GDM1 (cell line): ENCODE data around the gene DICER1.
"Not testable (repeated sequence)": the region's sequence is repeated elsewhere in the genome, so short reads cannot be mapped to it uniquely, and the experiment has no call there.

ENCODE experiments used
- DNase-seq: peaks from one replicate; lab custom pipeline; 2025; lab: John Stamatoyannopoulos, UW

Gene DICER1

GRCh38 chr14:95184413-95184790 lies 27.1 kb upstream of the DICER1 start:
- no peak for DNase-seq

- DNase-seq, result no peak
Observed at GRCh38 chr14:95183532-95184412, 26.4 kb upstream of the DICER1 start.

- DNase-seq, result no peak
Observed at GRCh38 chr14:95183082-95183481, 25.8 kb upstream of the DICER1 start.

- no peak for DNase-seq
Observed at GRCh38 chr14:95182379-95182778, 25.1 kb upstream of the DICER1 start.

- no peak for DNase-seq
Observed at GRCh38 chr14:95180966-95181741, 23.8 kb upstream of the DICER1 start.

- DNase-seq, result not testable (repeated sequence)
Observed at GRCh38 chr14:95175670-95176069, 18.3 kb upstream of the DICER1 start.

- DNase-seq, result no peak
Observed at GRCh38 chr14:95174184-95174792, 17.0 kb upstream of the DICER1 start.

- no peak for DNase-seq
Observed at GRCh38 chr14:95173518-95173917, 16.2 kb upstream of the DICER1 start.

- no peak for DNase-seq
Observed at GRCh38 chr14:95167177-95167576, 9.8 kb upstream of the DICER1 start.

GRCh38 chr14:95165517-95165916 lies 8.2 kb upstream of the DICER1 start:
- no peak for DNase-seq

GRCh38 chr14:95164506-95164905 lies 7.2 kb upstream of the DICER1 start:
- DNase-seq, result no peak

- no peak for DNase-seq
Observed at GRCh38 chr14:95163666-95164065, 6.3 kb upstream of the DICER1 start.

GRCh38 chr14:95163132-95163531 lies 5.8 kb upstream of the DICER1 start:
- DNase-seq, result no peak

GRCh38 chr14:95162641-95163040 lies 5.3 kb upstream of the DICER1 start:
- DNase-seq, result no peak

GRCh38 chr14:95157048-95157326 lies 342 bp downstream of the DICER1 start:
- no peak for DNase-seq

GRCh38 chr14:95156161-95157047 lies 925 bp downstream of the DICER1 start:
- DNase-seq, result no peak

GRCh38 chr14:95155045-95155444 lies 2.3 kb downstream of the DICER1 start:
- DNase-seq, result no peak

GRCh38 chr14:95153866-95154265 lies 3.5 kb downstream of the DICER1 start:
- no peak for DNase-seq

GRCh38 chr14:95151561-95151960 lies 5.8 kb downstream of the DICER1 start:
- no peak for DNase-seq

- no peak for DNase-seq
Observed at GRCh38 chr14:95150910-95151309, 6.4 kb downstream of the DICER1 start.

- DNase-seq, result no peak
Observed at GRCh38 chr14:95149441-95149840, 7.9 kb downstream of the DICER1 start.

GRCh38 chr14:95147597-95147996 lies 9.7 kb downstream of the DICER1 start:
- DNase-seq, result no peak
